ENCODE measurements around the gene PCSK5. TPM values are rescaled to one million over a fixed set of nuclear protein-coding genes. Genes with fewer than 3 reads are reported as not detected.

PCSK5 gene
- total RNA-seq, 2 experiments from 2014 or later: 14.4 to 15.2 TPM

DNA sequence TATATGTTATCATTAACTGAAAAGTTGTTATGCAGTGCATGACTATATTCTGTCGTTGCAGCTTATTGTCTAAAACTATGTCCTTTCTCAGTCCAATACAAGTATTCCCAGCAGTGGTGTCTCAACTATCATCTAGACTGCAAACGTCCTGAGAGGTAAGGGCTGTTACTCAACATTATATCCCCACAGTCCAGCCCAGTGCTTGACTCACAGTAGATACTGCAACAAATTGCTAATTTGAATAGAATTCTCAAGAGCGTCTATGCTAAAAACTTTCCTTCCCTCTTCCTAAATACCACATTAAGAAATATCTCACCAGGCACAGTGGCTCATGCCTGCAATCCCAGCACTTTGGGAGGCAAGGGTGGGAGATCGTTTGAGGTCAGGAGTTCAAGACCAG is 37.7 kb upstream of the PCSK5 start:
- TF ChIP-seq, protein P1, sequence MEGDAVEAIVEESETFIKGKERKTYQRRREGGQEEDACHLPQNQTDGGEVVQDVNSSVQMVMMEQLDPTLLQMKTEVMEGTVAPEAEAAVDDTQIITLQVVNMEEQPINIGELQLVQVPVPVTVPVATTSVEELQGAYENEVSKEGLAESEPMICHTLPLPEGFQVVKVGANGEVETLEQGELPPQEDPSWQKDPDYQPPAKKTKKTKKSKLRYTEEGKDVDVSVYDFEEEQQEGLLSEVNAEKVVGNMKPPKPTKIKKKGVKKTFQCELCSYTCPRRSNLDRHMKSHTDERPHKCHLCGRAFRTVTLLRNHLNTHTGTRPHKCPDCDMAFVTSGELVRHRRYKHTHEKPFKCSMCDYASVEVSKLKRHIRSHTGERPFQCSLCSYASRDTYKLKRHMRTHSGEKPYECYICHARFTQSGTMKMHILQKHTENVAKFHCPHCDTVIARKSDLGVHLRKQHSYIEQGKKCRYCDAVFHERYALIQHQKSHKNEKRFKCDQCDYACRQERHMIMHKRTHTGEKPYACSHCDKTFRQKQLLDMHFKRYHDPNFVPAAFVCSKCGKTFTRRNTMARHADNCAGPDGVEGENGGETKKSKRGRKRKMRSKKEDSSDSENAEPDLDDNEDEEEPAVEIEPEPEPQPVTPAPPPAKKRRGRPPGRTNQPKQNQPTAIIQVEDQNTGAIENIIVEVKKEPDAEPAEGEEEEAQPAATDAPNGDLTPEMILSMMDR (IDR thresholded peaks at IDR 0.05): no peak
- Histone ChIP-seq H3K27ac (ENCODE audit: low read depth in 1 of 2, low read length in 2 of 2) (no peak overlapping the region), H3K27me3 (ENCODE audit: control insufficient read depth in 1 of 2, insufficient read depth in 2 of 2, low read length in 2 of 2) (no peaks in the 10 kb centered on the region), H3K4me3 (ENCODE audit: low read length) (no peak overlapping the region), H3K9me3 (ENCODE audit: control insufficient read depth in 1 of 2, insufficient read depth in 1 of 2, low read length in 2 of 2) (no peaks in the 10 kb centered on the region), H3K4me1 (ENCODE audit: insufficient read depth, low read length) (no peaks in the 10 kb centered on the region), H3K36me3 (ENCODE audit: insufficient read depth, low read length) (no peaks in the 10 kb centered on the region)
- no peak overlapping the region for H3K4me3 Mint-ChIP-seq
- no peaks in the 10 kb centered on the region for H3K36me3 Mint-ChIP-seq (ENCODE audit: low read depth)
- ChIA-PET CTCF (no interaction called here), POLR2A (no interaction called here)
- DNase-seq (no peak), ATAC-seq (ENCODE audit: poor library complexity) (no peak)
- no peaks in the 10 kb centered on the region for H3K4me1 Mint-ChIP-seq (ENCODE audit: low read depth)
- no peaks in the 10 kb centered on the region for H3K9me3 Mint-ChIP-seq
- H3K27me3 Mint-ChIP-seq: no peaks in the 10 kb centered on the region
- H3K27ac Mint-ChIP-seq: no peak overlapping the region
- intact Hi-C loops (cut with DNase I, micrococcal nuclease): no loop called here

DNA sequence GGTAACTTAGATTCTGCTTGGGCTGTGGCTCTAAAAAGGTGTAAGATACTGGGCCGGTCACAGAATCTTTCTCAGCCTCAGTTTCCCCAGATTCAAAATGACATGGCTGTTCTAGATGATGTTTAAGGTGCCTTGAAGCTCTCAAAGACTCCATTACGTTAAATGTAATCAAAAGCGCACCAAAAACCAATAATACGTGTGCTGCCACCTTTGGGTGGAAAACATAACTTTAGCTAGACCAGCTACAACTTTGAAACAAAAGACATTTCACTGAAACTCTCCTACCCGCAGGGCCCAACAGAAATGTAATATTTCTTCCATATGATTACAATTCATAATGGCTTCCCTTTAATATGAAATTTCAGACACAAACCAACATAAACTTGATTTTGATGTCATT is 35.0 kb upstream of the PCSK5 start:
- DNase-seq (peak in 2 of 14 experiments; percentile 10 to 13), ATAC-seq (ENCODE audit: poor library complexity) (no peak)
- Mint-ChIP-seq H3K27ac (no peak overlapping the region), H3K36me3 (ENCODE audit: low read depth) (no peaks in the 10 kb centered on the region), H3K27me3 (no peaks in the 10 kb centered on the region), H3K4me1 (ENCODE audit: low read depth) (no peaks in the 10 kb centered on the region), H3K4me3 (no peak overlapping the region), H3K9me3 (no peaks in the 10 kb centered on the region)
- H3K36me3 ChIP-seq (ENCODE audit: insufficient read depth, low read length): no peaks in the 10 kb centered on the region
- intact Hi-C loops (cut with DNase I, micrococcal nuclease): no loop called here
- no peaks in the 10 kb centered on the region for H3K4me1 ChIP-seq (ENCODE audit: insufficient read depth, low read length)
- no peaks in the 10 kb centered on the region for H3K27me3 ChIP-seq (ENCODE audit: control insufficient read depth in 1 of 2, insufficient read depth in 2 of 2, low read length in 2 of 2)
- CTCF ChIA-PET: no interaction called here
- H3K4me3 ChIP-seq (ENCODE audit: low read length): no peak overlapping the region
- POLR2A ChIA-PET: no interaction called here
- H3K27ac ChIP-seq (ENCODE audit: low read depth in 1 of 2, low read length in 2 of 2): no peak overlapping the region
- TF ChIP-seq, protein P1 (IDR thresholded peaks at IDR 0.05): peak; percentile 26
- no peaks in the 10 kb centered on the region for H3K9me3 ChIP-seq (ENCODE audit: control insufficient read depth in 1 of 2, insufficient read depth in 1 of 2, low read length in 2 of 2)

DNA sequence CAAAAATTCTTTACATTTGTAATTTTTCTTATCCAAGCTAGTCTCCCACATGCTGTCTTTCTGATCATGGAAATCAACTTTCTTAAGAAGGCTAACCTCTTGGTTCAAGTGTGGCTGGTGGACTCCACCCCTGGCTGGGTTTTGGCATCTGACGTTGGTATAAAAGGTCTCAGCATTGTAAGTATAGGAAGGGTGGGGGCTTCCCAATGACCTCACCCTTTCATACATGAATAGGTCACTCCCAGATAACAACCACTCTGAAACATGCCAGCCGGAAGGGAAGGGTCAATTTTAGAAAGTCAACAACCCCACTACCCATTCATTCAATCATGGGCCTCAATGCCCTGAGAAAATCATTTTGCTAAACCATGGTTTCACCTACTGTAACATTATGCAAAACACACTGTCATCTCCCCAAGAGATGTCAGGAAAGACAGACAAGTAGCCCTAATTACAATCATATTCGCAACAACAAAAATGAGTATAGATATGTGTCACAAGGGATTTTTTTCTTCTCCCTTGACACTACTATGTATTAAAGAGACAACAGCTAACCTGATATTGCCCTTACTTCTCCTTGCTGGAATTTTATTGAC is 31.9 kb upstream of the PCSK5 start:
- Mint-ChIP-seq H3K27me3 (no peaks in the 10 kb centered on the region), H3K9me3 (no peaks in the 10 kb centered on the region), H3K4me3 (no peak overlapping the region), H3K4me1 (ENCODE audit: low read depth) (no peaks in the 10 kb centered on the region), H3K36me3 (ENCODE audit: low read depth) (no peaks in the 10 kb centered on the region), H3K27ac (no peak overlapping the region)
- Histone ChIP-seq H3K27me3 (ENCODE audit: control insufficient read depth in 1 of 2, insufficient read depth in 2 of 2, low read length in 2 of 2) (no peaks in the 10 kb centered on the region), H3K4me3 (ENCODE audit: low read length) (no peak overlapping the region), H3K27ac (ENCODE audit: low read depth in 1 of 2, low read length in 2 of 2) (no peak overlapping the region), H3K4me1 (ENCODE audit: insufficient read depth, low read length) (no peaks in the 10 kb centered on the region), H3K36me3 (ENCODE audit: insufficient read depth, low read length) (no peaks in the 10 kb centered on the region), H3K9me3 (ENCODE audit: control insufficient read depth in 1 of 2, insufficient read depth in 1 of 2, low read length in 2 of 2) (no peaks in the 10 kb centered on the region)
- no peak for DNase-seq
- TF ChIP-seq, protein P1 (IDR thresholded peaks at IDR 0.05): no peak
- no peak for ATAC-seq (ENCODE audit: poor library complexity)
- ChIA-PET CTCF (no interaction called here), POLR2A (no interaction called here)
- intact Hi-C loops (cut with DNase I, micrococcal nuclease): no loop called here

Measured in CD4-positive, alpha-beta T cell (primary cell).